Measurements from ENCODE around the gene ZMAT5. TPM values are rescaled to one million over a fixed set of nuclear protein-coding genes. Genes with fewer than 3 reads are reported as not detected.
A peak's percentile ranks its signal among the peaks of the same experiment; 100 is the strongest.

ZMAT5 gene
- total RNA-seq (10 to 100 TPM; 17.5 to 23.8 TPM), polyA plus RNA-seq (10 to 100 TPM; 44.2 to 58.5 (median 46.3) TPM), total RNA-seq (5.4 to 17.5 (median 15.2) reads per million in 6 experiments)

DNA sequence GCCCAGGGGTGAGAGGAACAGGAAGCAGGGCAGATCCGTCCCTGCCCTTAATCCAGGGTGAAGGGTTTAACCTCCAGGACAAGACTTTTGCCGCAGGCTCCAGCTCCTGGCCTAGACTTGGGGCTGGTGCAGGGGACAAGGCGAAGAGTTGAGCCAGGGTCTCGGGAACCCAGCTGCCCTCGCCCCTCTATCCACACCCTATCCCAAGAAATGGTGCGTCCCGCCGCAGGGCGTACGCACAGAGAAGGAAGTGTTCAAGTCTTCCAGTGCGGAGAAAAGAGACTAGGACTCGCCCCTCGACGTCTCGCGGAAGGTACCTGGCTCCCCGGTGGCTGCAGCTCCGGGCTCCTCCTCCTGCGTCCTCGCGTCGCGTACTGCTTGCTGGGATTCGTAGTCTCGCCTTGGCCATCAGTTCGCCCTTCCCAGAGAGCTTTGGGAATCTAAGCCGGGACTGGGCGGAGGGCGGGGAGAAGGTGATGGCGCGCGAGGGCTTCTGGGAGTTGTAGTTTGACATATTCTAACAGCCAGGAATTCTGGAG is at the start of gene ZMAT5:
Gene ZMAT5, minus strand, starts transcription at position 376 of the 539 bp plus-strand sequence. CDS start 18,463 bp downstream, outside the sequence.
- POLR2A ChIA-PET, result interaction anchor here (0.7 to 1.6 kb wide), 5 partner anchors 23 to 1155 kb away, joined by 3 to 8 read pairs (median 3); partner anchors contain the start of genes ASCC2, PES1 and THOC5
- H3K4me3 Mint-ChIP-seq, result peak within 1 kb of the TSS; percentile 83 to 100 (median 99)

GRCh38 chr22:29816539-29816938 is 49.7 kb upstream of the ZMAT5 start:
- DNase-seq (no peak), ATAC-seq (no peak)
- no peak overlapping the region for H3K4me3 Mint-ChIP-seq
- H3K27me3 Mint-ChIP-seq, result no peaks in the 10 kb centered on the region
- POLR2A ChIA-PET, result no interaction called here
- peaks cover 11 to 93% (median 32%) of the 10 kb centered on the region in 3 donors for H3K36me3 Mint-ChIP-seq
- H3K27ac Mint-ChIP-seq, result no peak overlapping the region
- no peaks in the 10 kb centered on the region for H3K9me3 Mint-ChIP-seq
- peaks cover 0 to 8% (median 0%) of the 10 kb centered on the region in 4 donors for H3K4me1 Mint-ChIP-seq

More for the DNA sequence above, at the start of gene ZMAT5:
- no peaks in the 10 kb centered on the region for H3K27me3 Mint-ChIP-seq
- ATAC-seq, result peak; percentile 96
- H3K27ac Mint-ChIP-seq, result peak within 1 kb of the TSS; percentile 95 to 99 (median 98)
- peaks cover 0 to 24% (median 5%) of the 10 kb centered on the region in 3 donors for H3K36me3 Mint-ChIP-seq
- no peaks in the 10 kb centered on the region for H3K9me3 Mint-ChIP-seq
- H3K4me1 Mint-ChIP-seq, result peaks cover 22 to 48% (median 47%) of the 10 kb centered on the region in 4 donors
- peak in 9 of 10 donors; percentile 79 to 97 (median 91) for DNase-seq

DNA sequence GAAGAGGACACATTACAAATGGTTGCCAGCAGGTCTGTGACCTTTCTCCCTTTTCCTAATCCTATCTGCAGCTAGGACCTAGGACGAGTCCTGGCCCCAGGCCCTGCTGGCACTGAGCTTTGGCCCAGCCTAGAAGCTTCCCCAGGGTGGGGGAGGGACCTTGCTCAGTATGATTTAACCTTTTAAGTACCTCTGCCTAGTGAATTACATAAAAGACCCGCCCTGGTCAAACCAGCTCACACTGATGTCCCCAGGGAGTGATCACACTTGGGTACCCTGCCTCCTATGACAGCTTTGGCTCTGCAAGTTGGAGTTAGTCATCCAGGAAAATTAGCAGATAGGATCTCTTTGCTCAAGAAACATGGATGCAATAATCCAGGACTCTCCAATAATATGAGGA is 49.3 kb upstream of the ZMAT5 start:
- no peak overlapping the region for H3K27ac Mint-ChIP-seq
- H3K36me3 Mint-ChIP-seq, result peaks cover 11 to 93% (median 30%) of the 10 kb centered on the region in 3 donors
- POLR2A ChIA-PET, result no interaction called here
- H3K4me3 Mint-ChIP-seq, result no peak overlapping the region
- peaks cover 0 to 8% (median 0%) of the 10 kb centered on the region in 4 donors for H3K4me1 Mint-ChIP-seq
- no peaks in the 10 kb centered on the region for H3K9me3 Mint-ChIP-seq
- no peak for ATAC-seq
- no peaks in the 10 kb centered on the region for H3K27me3 Mint-ChIP-seq
- no peak for DNase-seq

GRCh38 chr22:29815580-29815979 is 48.8 kb upstream of the ZMAT5 start:
- Mint-ChIP-seq H3K4me1 (peaks cover 0 to 8% (median 0%) of the 10 kb centered on the region in 4 donors), H3K36me3 (peaks cover 11 to 95% (median 30%) of the 10 kb centered on the region in 3 donors), H3K27ac (peak overlapping the region in 4 of 10 donors; percentile 11 to 78 (median 39)), H3K4me3 (no peak overlapping the region), H3K9me3 (no peaks in the 10 kb centered on the region), H3K27me3 (no peaks in the 10 kb centered on the region)
- DNase-seq (no peak), ATAC-seq (no peak)
- POLR2A ChIA-PET, result no interaction called here

- no peak overlapping the region for H3K4me3 Mint-ChIP-seq
- H3K9me3 Mint-ChIP-seq, result no peaks in the 10 kb centered on the region
- ATAC-seq (no peak), DNase-seq (no peak)
- peaks cover 0 to 12% (median 0%) of the 10 kb centered on the region in 4 donors for H3K4me1 Mint-ChIP-seq
- H3K36me3 Mint-ChIP-seq, result peaks cover 11 to 91% (median 30%) of the 10 kb centered on the region in 3 donors
- H3K27ac Mint-ChIP-seq, result no peak overlapping the region
- POLR2A ChIA-PET, result no interaction called here
- no peaks in the 10 kb centered on the region for H3K27me3 Mint-ChIP-seq
Observed at GRCh38 chr22:29814003-29814402, 47.2 kb upstream of the ZMAT5 start.

DNA sequence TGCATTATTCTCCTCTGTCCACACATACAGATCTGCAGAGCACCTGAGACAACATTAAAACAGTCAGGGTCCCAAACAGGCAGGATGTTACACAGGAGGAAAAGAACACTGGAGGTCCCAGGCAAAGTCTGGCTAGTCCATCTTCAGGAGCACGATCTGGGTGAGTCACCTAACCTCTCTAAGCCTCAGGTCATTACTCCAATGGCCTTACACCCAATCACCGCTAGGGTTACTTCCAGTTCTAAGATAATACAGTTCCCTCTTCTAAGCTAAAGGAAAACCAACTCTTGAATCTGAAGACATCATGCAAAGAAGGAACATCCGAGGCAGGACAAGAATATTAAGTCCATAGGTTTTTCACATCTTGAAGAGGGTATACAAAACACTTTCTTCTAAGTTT is 46.8 kb upstream of the ZMAT5 start:
- peaks cover 0 to 9% (median 0%) of the 10 kb centered on the region in 4 donors for H3K4me1 Mint-ChIP-seq

DNA sequence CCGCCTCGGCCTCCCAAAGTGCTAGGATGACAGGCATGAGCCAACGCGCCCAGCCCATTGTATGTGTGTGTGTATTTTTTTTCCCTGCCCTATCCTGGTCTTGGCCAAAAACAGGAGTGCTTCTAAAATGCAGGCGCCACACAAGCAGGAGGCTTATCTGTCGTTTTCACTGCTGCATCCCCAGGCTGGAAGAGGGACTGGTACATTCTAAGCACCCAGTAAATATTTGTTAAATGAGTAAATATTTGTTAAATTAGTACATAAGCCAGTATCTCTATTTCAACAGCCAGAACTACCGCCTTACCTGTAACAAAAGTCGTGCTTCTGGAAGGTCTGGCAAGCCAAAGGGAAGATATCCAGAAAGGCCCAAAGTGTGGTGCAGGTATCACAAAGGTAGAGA is 46.3 kb upstream of the ZMAT5 start:
- H3K4me3 Mint-ChIP-seq, result no peak overlapping the region
- H3K27ac Mint-ChIP-seq, result peak overlapping the region in 1 of 10 donors; percentile 63
- DNase-seq, result no peak
- no peaks in the 10 kb centered on the region for H3K9me3 Mint-ChIP-seq
- H3K4me1 Mint-ChIP-seq, result peaks cover 0 to 9% (median 0%) of the 10 kb centered on the region in 4 donors
- ATAC-seq, result no peak
- no peaks in the 10 kb centered on the region for H3K27me3 Mint-ChIP-seq
- peaks cover 11 to 90% (median 29%) of the 10 kb centered on the region in 3 donors for H3K36me3 Mint-ChIP-seq
- POLR2A ChIA-PET, result no interaction called here

More for the DNA sequence above, 46.8 kb upstream of the ZMAT5 start:
- no peak overlapping the region for H3K4me3 Mint-ChIP-seq
- peaks cover 11 to 90% (median 27%) of the 10 kb centered on the region in 3 donors for H3K36me3 Mint-ChIP-seq
- ATAC-seq, result no peak
- DNase-seq, result no peak
- H3K27ac Mint-ChIP-seq, result no peak overlapping the region
- POLR2A ChIA-PET, result no interaction called here
- no peaks in the 10 kb centered on the region for H3K27me3 Mint-ChIP-seq
- no peaks in the 10 kb centered on the region for H3K9me3 Mint-ChIP-seq

GRCh38 chr22:29811377-29811776 is 44.6 kb upstream of the ZMAT5 start:
- peaks cover 0 to 9% (median 0%) of the 10 kb centered on the region in 4 donors for H3K4me1 Mint-ChIP-seq
- POLR2A ChIA-PET, result no interaction called here
- no peak for DNase-seq
- H3K27me3 Mint-ChIP-seq, result no peaks in the 10 kb centered on the region
- no peak overlapping the region for H3K4me3 Mint-ChIP-seq
- peak overlapping the region in 2 of 10 donors; percentile 3 to 38 for H3K27ac Mint-ChIP-seq
- peaks cover 11 to 93% (median 32%) of the 10 kb centered on the region in 3 donors for H3K36me3 Mint-ChIP-seq
- H3K9me3 Mint-ChIP-seq, result no peaks in the 10 kb centered on the region
- ATAC-seq, result no peak

- Mint-ChIP-seq H3K27me3 (no peaks in the 10 kb centered on the region), H3K9me3 (no peaks in the 10 kb centered on the region), H3K27ac (peak overlapping the region in 3 of 10 donors; percentile 7 to 63 (median 59)), H3K36me3 (peaks cover 13 to 93% (median 35%) of the 10 kb centered on the region in 3 donors), H3K4me1 (peaks cover 0 to 13% (median under 1%) of the 10 kb centered on the region in 4 donors), H3K4me3 (no peak overlapping the region)
- DNase-seq, result no peak
- POLR2A ChIA-PET, result no interaction called here
- ATAC-seq, result no peak
Observed at GRCh38 chr22:29810216-29810615, 43.4 kb upstream of the ZMAT5 start.

GRCh38 chr22:29806196-29806595 is 39.4 kb upstream of the ZMAT5 start:
- no peak for ATAC-seq
- Mint-ChIP-seq H3K27me3 (no peaks in the 10 kb centered on the region), H3K4me3 (no peak overlapping the region), H3K36me3 (peaks cover 8 to 91% (median 23%) of the 10 kb centered on the region in 3 donors), H3K4me1 (peaks cover 0 to 9% (median under 1%) of the 10 kb centered on the region in 4 donors), H3K27ac (peak overlapping the region in 2 of 10 donors; percentile 74 to 84), H3K9me3 (no peaks in the 10 kb centered on the region)
- POLR2A ChIA-PET, result no interaction called here
- no peak for DNase-seq

- POLR2A ChIA-PET, result no interaction called here
- DNase-seq, result no peak
- no peak for ATAC-seq
- Mint-ChIP-seq H3K4me3 (no peak overlapping the region), H3K9me3 (no peaks in the 10 kb centered on the region), H3K4me1 (peaks cover 0 to 7% (median under 1%) of the 10 kb centered on the region in 4 donors), H3K27me3 (no peaks in the 10 kb centered on the region), H3K36me3 (peaks cover 8 to 91% (median 23%) of the 10 kb centered on the region in 3 donors), H3K27ac (peak overlapping the region in 1 of 10 donors; percentile 33)
Observed at GRCh38 chr22:29804985-29805384, 38.2 kb upstream of the ZMAT5 start.

DNA sequence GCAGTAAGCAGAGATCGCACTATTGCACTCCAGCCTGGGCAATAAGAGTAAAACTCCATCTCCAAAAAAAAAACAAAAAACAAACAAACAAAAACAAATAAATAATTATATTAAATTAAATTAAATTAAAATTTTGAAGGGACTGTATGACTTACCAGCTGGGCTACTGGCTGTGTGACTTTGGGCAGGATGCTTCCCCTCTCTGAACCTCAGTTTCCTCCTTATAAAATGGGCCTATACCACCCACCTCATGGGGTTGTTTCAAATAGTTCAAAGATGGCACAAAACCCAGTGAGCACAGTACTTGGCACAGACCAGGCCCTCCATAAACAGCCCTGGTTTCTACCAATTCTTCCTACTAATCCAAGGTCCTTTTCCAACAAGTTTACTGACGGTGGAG is 36.4 kb upstream of the ZMAT5 start:
- POLR2A ChIA-PET, result no interaction called here
- Mint-ChIP-seq H3K4me3 (no peak overlapping the region), H3K36me3 (peaks cover 8 to 92% (median 23%) of the 10 kb centered on the region in 3 donors), H3K27ac (peak overlapping the region in 1 of 10 donors; percentile 75), H3K4me1 (peaks cover 0 to 7% (median 3%) of the 10 kb centered on the region in 4 donors), H3K9me3 (no peaks in the 10 kb centered on the region), H3K27me3 (no peaks in the 10 kb centered on the region)
- DNase-seq (no peak), ATAC-seq (no peak)

- Mint-ChIP-seq H3K9me3 (no peaks in the 10 kb centered on the region), H3K4me3 (no peak overlapping the region), H3K27me3 (no peaks in the 10 kb centered on the region), H3K4me1 (peaks cover 0 to 9% (median 3%) of the 10 kb centered on the region in 4 donors), H3K36me3 (peaks cover 8 to 88% (median 22%) of the 10 kb centered on the region in 3 donors), H3K27ac (no peak overlapping the region)
- POLR2A ChIA-PET, result no interaction called here
- DNase-seq (no peak), ATAC-seq (no peak)
Observed at GRCh38 chr22:29801796-29802195, 35.0 kb upstream of the ZMAT5 start.

Measured in naive thymus-derived CD8-positive, alpha-beta T cell (primary cell).